ENCODE measurements around the gene GALNT7.
A peak's percentile ranks its signal among the peaks of the same experiment; 100 is the strongest.
"Not testable (repeated sequence)": the region's sequence is repeated elsewhere in the genome, so short reads cannot be mapped to it uniquely, and the experiment has no call there.

Gene GALNT7

DNA sequence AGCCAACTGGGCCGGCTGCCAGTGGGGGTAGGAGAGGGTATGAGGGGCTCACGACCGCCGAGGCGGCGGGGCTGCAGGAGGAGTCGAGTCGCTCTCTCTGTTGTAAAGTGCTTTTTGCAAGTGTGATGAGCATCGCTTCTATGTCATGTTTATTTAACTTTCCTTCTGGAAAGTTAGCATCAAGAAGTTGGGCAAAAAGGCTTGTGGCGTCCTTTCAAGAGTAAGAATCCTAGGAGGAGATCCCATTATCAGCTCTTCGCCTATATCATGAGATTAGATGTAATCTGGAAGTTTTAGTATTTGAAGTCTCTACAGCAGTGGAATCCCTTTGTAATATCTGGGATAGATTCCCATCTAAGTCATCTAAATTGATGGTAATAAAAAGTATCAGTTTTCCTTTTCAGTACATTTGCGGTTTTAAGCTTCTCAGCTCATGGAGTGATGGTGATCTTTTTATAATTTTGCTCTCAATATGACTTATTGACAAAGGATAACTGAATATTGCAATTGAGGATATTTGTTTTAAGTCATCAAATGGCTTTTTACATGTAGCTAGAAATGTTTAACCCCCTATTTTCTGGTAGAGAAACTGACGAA, 1.7 kb downstream of the GALNT7 start:
- Histone ChIP-seq H2AFZ (ENCODE audit: low read depth, low read length) (peak overlapping the region; percentile 82), H3K4me1 (ENCODE audit: insufficient read depth, low read length) (peaks cover 17% of the 10 kb centered on the region), H3K27me3 (ENCODE audit: insufficient read depth, low read length) (no peaks in the 10 kb centered on the region), H3K9me3 (ENCODE audit: low read length) (no peaks in the 10 kb centered on the region), H3K4me3 (ENCODE audit: low read length) (peak overlapping the region; percentile 64), H3K36me3 (ENCODE audit: insufficient read depth, low read length) (no peaks in the 10 kb centered on the region)

GRCh38 chr4:173171098-173171497, 2.5 kb downstream of the GALNT7 start:
- peaks cover 17% of the 10 kb centered on the region for H3K4me1 ChIP-seq (ENCODE audit: insufficient read depth, low read length)
- H3K4me3 ChIP-seq (ENCODE audit: low read length): peak overlapping the region; percentile 64
- H3K27me3 ChIP-seq (ENCODE audit: insufficient read depth, low read length): no peaks in the 10 kb centered on the region
- no peak overlapping the region for H2AFZ ChIP-seq (ENCODE audit: low read depth, low read length)
- H3K9me3 ChIP-seq (ENCODE audit: low read length): no peaks in the 10 kb centered on the region
- no peaks in the 10 kb centered on the region for H3K36me3 ChIP-seq (ENCODE audit: insufficient read depth, low read length)

GRCh38 chr4:173171987-173172386, 3.4 kb downstream of the GALNT7 start:
- peaks cover 17% of the 10 kb centered on the region for H3K4me1 ChIP-seq (ENCODE audit: insufficient read depth, low read length)
- H3K27me3 ChIP-seq (ENCODE audit: insufficient read depth, low read length): no peaks in the 10 kb centered on the region

DNA sequence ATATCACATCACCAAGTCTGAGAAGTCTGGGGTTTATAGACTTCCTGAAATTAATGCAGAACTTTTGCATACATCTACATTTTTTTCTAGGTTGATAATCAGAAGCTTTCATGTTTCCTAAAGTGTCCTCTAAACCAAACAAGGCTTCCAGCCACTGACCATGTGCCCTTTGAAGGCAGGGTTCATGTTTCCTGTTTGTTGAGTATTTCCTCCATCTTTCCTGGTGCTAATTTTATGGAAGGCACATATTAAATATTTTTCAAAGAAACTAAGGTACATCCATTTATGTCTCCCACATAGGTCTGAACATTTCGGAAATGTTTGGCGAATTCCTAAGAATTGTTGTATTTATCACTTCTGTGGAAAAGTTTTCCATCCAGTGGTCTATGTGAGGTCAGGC, 5.6 kb downstream of the GALNT7 start:
- no peaks in the 10 kb centered on the region for H3K27me3 ChIP-seq (ENCODE audit: insufficient read depth, low read length)
- H3K36me3 ChIP-seq (ENCODE audit: insufficient read depth, low read length): no peaks in the 10 kb centered on the region
- H3K4me1 ChIP-seq (ENCODE audit: insufficient read depth, low read length): peaks cover 15% of the 10 kb centered on the region
- no peak overlapping the region for H3K4me3 ChIP-seq (ENCODE audit: low read length)
- H3K9me3 ChIP-seq (ENCODE audit: low read length): no peaks in the 10 kb centered on the region
- no peak overlapping the region for H2AFZ ChIP-seq (ENCODE audit: low read depth, low read length)

More at GRCh38 chr4:173171987-173172386, 3.4 kb downstream of the GALNT7 start:
- no peak overlapping the region for H2AFZ ChIP-seq (ENCODE audit: low read depth, low read length)
- no peak overlapping the region for H3K4me3 ChIP-seq (ENCODE audit: low read length)
- no peaks in the 10 kb centered on the region for H3K9me3 ChIP-seq (ENCODE audit: low read length)
- no peaks in the 10 kb centered on the region for H3K36me3 ChIP-seq (ENCODE audit: insufficient read depth, low read length)

GRCh38 chr4:173174594-173175012, 6.0 kb downstream of the GALNT7 start:
- H3K9me3 ChIP-seq (ENCODE audit: low read length): no peaks in the 10 kb centered on the region
- H2AFZ ChIP-seq (ENCODE audit: low read depth, low read length): no peak overlapping the region
- no peaks in the 10 kb centered on the region for H3K27me3 ChIP-seq (ENCODE audit: insufficient read depth, low read length)
- H3K36me3 ChIP-seq (ENCODE audit: insufficient read depth, low read length): no peaks in the 10 kb centered on the region
- H3K4me3 ChIP-seq (ENCODE audit: low read length): no peak overlapping the region
- peaks cover 15% of the 10 kb centered on the region for H3K4me1 ChIP-seq (ENCODE audit: insufficient read depth, low read length)

- peaks cover 5% of the 10 kb centered on the region for H3K4me1 ChIP-seq (ENCODE audit: insufficient read depth, low read length)
Observed at GRCh38 chr4:173176010-173176409, 7.4 kb downstream of the GALNT7 start.

GRCh38 chr4:173177232-173177631, 8.6 kb downstream of the GALNT7 start:
- H3K27me3 ChIP-seq (ENCODE audit: insufficient read depth, low read length): no peaks in the 10 kb centered on the region
- H2AFZ ChIP-seq (ENCODE audit: low read depth, low read length): no peak overlapping the region
- H3K4me1 ChIP-seq (ENCODE audit: insufficient read depth, low read length): no peaks in the 10 kb centered on the region
- H3K9me3 ChIP-seq (ENCODE audit: low read length): no peaks in the 10 kb centered on the region
- no peak overlapping the region for H3K4me3 ChIP-seq (ENCODE audit: low read length)
- H3K36me3 ChIP-seq (ENCODE audit: insufficient read depth, low read length): no peaks in the 10 kb centered on the region

More at GRCh38 chr4:173176010-173176409, 7.4 kb downstream of the GALNT7 start:
- H3K27me3 ChIP-seq (ENCODE audit: insufficient read depth, low read length): no peaks in the 10 kb centered on the region
- no peak overlapping the region for H2AFZ ChIP-seq (ENCODE audit: low read depth, low read length)
- H3K9me3 ChIP-seq (ENCODE audit: low read length): no peaks in the 10 kb centered on the region
- H3K36me3 ChIP-seq (ENCODE audit: insufficient read depth, low read length): no peaks in the 10 kb centered on the region
- no peak overlapping the region for H3K4me3 ChIP-seq (ENCODE audit: low read length)

GRCh38 chr4:173178144-173178543, 9.5 kb downstream of the GALNT7 start:
- H2AFZ ChIP-seq (ENCODE audit: low read depth, low read length): no peak overlapping the region
- H3K27me3 ChIP-seq (ENCODE audit: insufficient read depth, low read length): no peaks in the 10 kb centered on the region
- no peaks in the 10 kb centered on the region for H3K36me3 ChIP-seq (ENCODE audit: insufficient read depth, low read length)
- H3K4me3 ChIP-seq (ENCODE audit: low read length): no peak overlapping the region
- H3K9me3 ChIP-seq (ENCODE audit: low read length): no peaks in the 10 kb centered on the region
- no peaks in the 10 kb centered on the region for H3K4me1 ChIP-seq (ENCODE audit: insufficient read depth, low read length)

DNA sequence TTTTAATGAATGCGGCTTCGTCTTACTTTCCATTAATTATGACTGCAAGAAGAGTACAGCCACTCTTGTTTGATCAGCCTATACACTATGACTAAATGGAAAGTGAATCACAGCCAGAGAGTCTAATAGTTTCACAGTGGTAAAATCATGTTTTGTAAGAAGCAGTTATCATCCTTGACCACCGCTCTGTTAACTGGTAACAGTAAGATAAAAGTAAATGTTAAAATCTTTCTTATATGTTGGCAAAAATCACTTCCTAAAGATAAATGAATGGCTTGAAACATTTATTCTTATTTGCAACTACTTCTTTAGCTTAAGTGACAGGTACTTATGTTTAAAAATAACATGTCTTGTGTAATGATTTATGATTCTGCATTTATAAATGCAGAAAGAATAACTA, 13.2 kb downstream of the GALNT7 start:
- H3K9me3 ChIP-seq (ENCODE audit: low read length): no peaks in the 10 kb centered on the region
- H3K4me3 ChIP-seq (ENCODE audit: low read length): no peak overlapping the region
- H3K4me1 ChIP-seq (ENCODE audit: insufficient read depth, low read length): no peaks in the 10 kb centered on the region
- no peaks in the 10 kb centered on the region for H3K27me3 ChIP-seq (ENCODE audit: insufficient read depth, low read length)
- H2AFZ ChIP-seq (ENCODE audit: low read depth, low read length): no peak overlapping the region
- H3K36me3 ChIP-seq (ENCODE audit: insufficient read depth, low read length): no peaks in the 10 kb centered on the region

DNA sequence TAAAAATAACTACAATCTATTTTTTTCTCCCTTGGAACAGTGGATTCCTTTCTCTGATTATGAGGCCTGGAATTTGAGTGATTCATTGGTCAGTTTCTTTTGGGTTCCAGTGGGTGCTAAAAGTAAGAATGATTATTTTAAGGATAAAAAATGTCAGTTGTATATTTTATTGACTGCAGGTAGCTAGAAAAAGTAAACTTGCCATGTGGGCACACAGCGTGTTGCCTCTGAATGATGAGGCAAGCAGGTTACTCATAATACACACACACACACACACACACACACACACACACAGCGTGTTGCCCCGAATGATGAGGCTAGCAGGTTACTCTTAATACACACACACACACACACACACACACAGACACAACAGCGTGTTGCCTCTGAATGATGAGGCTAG, 13.8 kb downstream of the GALNT7 start:
- Histone ChIP-seq H3K36me3 (ENCODE audit: insufficient read depth, low read length) (no peaks in the 10 kb centered on the region), H3K9me3 (ENCODE audit: low read length) (no peaks in the 10 kb centered on the region), H2AFZ (ENCODE audit: low read depth, low read length) (no peak overlapping the region), H3K4me1 (ENCODE audit: insufficient read depth, low read length) (no peaks in the 10 kb centered on the region), H3K4me3 (ENCODE audit: low read length) (no peak overlapping the region), H3K27me3 (ENCODE audit: insufficient read depth, low read length) (no peaks in the 10 kb centered on the region)

GRCh38 chr4:173183659-173184247, 15.1 kb downstream of the GALNT7 start:
- not testable (repeated sequence) for H3K4me3 ChIP-seq (ENCODE audit: low read length); H3K27me3 ChIP-seq (ENCODE audit: insufficient read depth, low read length); H2AFZ ChIP-seq (ENCODE audit: low read depth, low read length); H3K9me3 ChIP-seq (ENCODE audit: low read length); H3K36me3 ChIP-seq (ENCODE audit: insufficient read depth, low read length); H3K4me1 ChIP-seq (ENCODE audit: insufficient read depth, low read length)

- Histone ChIP-seq H2AFZ (ENCODE audit: low read depth, low read length) (no peak overlapping the region), H3K4me1 (ENCODE audit: insufficient read depth, low read length) (peaks cover under 1% of the 10 kb centered on the region), H3K27me3 (ENCODE audit: insufficient read depth, low read length) (no peaks in the 10 kb centered on the region), H3K36me3 (ENCODE audit: insufficient read depth, low read length) (no peaks in the 10 kb centered on the region), H3K9me3 (ENCODE audit: low read length) (no peaks in the 10 kb centered on the region), H3K4me3 (ENCODE audit: low read length) (no peak overlapping the region)
Observed at GRCh38 chr4:173185847-173186510, 17.4 kb downstream of the GALNT7 start.

- Histone ChIP-seq H2AFZ (ENCODE audit: low read depth, low read length) (no peak overlapping the region), H3K4me3 (ENCODE audit: low read length) (no peak overlapping the region), H3K4me1 (ENCODE audit: insufficient read depth, low read length) (peaks cover 11% of the 10 kb centered on the region), H3K27me3 (ENCODE audit: insufficient read depth, low read length) (no peaks in the 10 kb centered on the region), H3K9me3 (ENCODE audit: low read length) (no peaks in the 10 kb centered on the region), H3K36me3 (ENCODE audit: insufficient read depth, low read length) (no peaks in the 10 kb centered on the region)
Observed at GRCh38 chr4:173187732-173188131, 19.1 kb downstream of the GALNT7 start.
